Stimulated activated CD8-positive, alpha-beta memory T cell treated with anti-CD3 and anti-CD28 coated beads, Interleukin-15, amount 100 ng/mL, for 1 hour (primary cell): Measurements from ENCODE around the gene PYGL.
"Not testable (repeated sequence)": the region's sequence is repeated elsewhere in the genome, so short reads cannot be mapped to it uniquely, and the experiment has no call there.

Source experiments
- DNase-seq: peaks from one replicate; pipeline ENCODE4 v3.0.0-alpha.2; 2020; ENCODE audit warnings: low read depth

The PYGL gene

DNA sequence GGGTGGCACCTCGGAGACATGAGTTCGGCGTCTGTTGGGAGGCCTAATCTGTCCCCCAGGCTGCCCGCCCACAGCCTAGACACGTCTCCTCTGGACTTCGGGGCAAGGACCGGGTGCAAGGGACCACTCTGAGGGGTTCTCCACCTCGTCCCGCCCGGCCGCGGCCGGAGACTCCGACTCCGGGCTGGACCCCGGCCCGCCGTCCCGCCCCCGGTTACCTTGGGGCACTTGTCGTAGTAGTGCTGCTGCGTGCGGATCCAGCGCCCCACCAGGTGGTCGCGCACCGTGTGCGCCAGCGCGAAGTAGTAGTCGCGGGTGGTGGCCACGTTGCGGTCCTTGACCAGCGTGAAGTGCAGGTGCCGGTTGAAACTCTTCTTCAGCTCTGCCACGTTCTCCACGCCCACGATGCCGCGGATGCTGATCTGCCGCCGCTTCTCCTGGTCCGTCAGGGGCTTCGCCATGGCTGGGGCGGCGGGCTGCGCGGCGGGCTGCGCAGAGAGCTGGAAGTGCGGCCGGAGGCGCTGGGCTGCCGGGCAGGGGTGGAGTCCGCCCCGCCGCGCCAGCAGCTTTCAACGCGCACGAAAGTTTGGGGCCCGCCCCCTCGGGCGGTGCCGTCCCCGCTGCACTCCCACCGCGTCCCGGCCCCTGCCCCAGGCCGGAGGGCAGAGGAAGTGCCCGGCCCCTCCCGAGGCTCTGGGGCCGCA, at the start of gene PYGL:
TSS of gene PYGL (minus strand) at position 541 of the 704 bp plus-strand sequence. CDS start at position 461, 80 bp downstream.
- DNase-seq: no peak

GRCh38 chr14:50985859-50986331, 41.6 kb upstream of the PYGL start:
- DNase-seq: no peak

DNA sequence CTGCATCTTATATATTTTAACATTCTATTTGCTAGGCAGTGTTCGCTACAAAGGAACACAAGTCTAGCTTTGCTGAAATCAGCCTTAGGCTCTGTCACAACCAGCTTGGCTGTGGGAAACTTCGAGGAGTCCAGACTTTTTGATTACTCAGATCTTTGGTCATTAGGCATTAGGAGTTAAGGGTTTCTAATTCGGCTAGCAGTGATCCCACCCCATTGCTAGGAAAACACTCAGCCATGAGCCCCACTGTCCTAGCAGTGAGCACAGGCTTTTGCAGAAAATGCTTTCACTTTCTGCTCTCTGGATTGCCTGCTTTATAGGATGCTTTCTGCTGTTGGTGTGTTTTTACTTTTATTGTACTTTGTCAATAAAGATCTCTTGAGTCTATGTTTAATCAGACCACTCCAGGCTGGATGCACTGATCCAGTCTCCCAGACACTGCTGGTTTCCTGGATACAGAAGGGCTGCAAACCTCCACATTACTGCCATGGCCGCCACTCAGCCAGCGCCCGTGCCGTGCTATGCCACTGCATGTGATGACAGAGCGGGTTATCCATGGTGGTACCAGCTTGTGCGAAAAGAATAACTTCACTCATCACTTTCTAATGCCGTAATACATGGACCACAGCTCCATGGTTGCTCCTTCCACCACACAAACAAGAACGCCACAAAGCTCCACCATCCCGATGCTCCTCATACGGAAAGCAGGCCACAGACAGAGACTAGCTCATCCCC, 41.0 kb upstream of the PYGL start:
- no peak for DNase-seq

- DNase-seq: no peak
Observed at GRCh38 chr14:50984036-50984710, 39.9 kb upstream of the PYGL start.

GRCh38 chr14:50979941-50980850, 35.9 kb upstream of the PYGL start:
- DNase-seq: no peak

DNA sequence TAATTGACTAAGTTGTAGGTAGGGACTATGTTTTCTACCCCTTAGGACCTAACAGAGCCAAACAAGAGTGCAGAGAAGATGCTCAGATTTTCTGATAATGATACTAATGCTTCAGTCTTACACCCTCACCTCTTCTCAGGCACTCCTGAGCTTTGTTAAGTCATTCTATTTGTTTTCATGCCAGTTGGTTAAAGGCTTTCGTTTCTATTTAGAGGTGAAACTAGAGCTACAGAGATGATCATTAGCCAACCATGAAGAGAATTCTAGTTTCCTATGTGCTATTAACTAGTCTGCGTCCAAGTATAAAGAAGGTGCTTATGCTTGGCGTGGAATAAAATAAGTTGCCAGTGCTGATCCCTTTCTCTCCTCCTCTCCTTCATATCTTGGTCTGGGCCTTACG, 34.6 kb upstream of the PYGL start:
- no peak for DNase-seq

- DNase-seq: no peak
Observed at GRCh38 chr14:50978529-50978871, 34.2 kb upstream of the PYGL start.

DNA sequence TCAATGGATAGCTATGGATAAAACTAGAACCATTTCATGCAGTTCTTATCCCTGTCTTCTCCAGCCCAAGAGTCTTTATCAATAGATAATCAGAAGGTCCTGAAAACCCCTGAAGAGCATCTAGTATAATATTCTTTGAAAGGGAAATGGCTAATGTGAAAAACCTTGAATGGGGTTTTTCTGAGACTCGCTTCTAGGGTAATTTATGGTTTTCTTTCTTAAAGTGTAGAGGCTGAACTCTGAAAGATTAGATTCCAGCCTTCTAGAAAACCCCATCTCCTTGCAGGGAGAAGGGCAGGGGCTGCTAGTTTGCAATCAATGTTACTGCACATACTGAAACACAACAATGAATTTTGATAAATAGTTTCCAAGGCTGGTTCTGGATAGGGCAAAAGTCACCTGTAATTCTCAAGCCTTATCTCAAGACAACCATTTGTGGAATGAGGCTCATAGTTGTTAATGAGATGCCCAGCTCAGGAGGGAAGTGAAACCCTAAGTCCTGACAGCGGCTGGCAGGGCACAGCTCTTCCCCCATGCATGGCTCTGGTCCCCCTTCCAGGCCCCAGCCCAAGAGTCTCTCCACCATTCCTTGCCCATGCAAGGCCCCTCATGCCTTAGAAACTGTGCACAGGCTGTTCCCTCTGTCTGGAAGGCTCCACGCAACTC, 33.7 kb upstream of the PYGL start:
- no peak for DNase-seq

GRCh38 chr14:50974118-50974517, 29.8 kb upstream of the PYGL start:
- DNase-seq: no peak

DNA sequence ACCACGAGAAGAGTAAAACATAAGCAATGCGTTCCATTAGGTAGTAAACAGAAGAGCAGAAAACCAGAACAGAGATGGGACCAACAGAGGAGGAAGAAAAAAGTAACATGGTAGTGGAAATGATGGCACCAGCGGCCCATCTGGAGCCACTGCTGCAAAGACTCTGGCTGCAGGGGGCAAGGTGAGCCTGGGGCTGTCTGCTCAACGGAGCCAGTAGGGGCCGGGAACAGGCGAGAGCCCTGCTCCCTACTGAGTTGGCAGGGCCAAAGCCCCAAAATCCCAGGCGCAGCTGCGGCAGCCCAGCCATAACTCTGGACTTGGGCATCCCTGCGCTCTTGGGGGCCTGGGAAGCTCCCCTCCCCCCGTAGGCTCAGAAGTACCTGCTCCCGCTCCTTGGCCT, 28.5 kb upstream of the PYGL start:
- no peak for DNase-seq

- DNase-seq: no peak
Observed at GRCh38 chr14:50970886-50971781, 26.9 kb upstream of the PYGL start.

DNA sequence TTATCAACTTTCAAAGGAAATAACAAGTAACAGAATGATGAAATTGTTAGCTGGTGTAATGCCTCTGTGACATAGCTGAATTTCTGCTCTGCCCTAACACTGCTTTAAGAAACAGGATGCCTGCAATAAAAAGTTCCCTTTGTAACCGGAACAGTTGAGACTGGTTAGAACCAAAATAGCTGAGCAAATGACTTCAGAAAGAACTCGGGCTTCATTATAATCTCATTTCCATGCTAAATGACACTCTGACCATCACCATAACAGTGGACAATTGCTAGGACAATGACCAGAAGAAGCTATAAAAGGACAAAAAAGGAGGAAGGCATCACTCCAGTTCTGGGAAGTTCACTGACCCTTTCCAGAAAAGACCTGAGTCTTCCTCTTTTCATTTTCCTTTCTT, 23.5 kb upstream of the PYGL start:
- DNase-seq: no peak

GRCh38 chr14:50967103-50967502, 22.8 kb upstream of the PYGL start:
- no peak for DNase-seq

DNA sequence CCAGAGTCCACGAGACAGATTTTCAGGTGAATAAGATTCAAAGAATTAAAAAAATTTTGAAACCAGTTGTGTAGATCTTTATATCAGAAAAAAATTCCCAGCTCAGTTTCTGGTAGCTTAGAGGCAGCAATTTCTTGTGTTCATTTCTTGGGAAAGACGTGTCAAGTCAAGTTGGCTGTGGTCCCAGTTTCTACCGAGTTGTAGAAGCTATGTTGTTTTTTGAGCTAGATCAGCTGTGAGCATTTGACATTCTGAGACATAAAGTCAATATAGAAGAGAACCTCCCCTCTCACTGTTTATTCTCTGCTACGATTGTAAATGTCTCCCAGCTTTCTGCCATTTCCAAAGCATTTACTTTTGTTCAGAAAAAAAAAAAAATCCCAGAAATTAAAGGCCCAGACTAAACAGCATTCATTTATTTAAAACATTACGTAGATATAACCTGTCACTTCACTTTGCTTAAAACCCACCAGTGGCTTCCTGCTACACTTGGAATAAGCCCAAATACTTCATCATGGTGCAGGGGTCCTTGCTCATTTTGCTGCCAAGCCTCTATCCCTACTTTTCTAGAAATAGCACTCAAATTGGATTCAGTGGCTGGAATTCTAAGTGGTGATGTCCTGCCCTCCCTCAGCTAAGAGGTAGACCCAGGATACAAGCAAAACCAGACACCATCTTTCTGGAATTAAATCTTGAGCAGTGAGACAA, 20.6 kb upstream of the PYGL start:
- DNase-seq: no peak

DNA sequence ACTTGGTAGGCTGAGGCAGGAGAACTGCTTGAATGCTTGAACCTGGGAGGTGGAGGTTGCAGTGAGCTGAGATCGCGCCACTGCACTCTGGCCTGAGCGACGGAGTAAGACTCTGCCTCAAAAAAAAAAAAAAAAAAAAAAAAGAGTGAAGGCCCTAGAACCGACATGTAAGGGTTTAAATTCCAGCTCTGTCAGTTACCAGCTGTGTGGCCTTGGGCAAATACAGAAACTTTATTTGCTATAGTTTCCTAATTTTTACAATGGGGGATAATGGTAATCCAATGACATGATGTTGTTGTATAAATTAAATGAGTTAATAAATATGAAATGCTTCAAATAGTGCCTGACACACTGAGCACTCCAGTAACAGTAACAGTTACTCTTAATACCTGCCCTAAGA, 19.6 kb upstream of the PYGL start:
- DNase-seq: no peak

DNA sequence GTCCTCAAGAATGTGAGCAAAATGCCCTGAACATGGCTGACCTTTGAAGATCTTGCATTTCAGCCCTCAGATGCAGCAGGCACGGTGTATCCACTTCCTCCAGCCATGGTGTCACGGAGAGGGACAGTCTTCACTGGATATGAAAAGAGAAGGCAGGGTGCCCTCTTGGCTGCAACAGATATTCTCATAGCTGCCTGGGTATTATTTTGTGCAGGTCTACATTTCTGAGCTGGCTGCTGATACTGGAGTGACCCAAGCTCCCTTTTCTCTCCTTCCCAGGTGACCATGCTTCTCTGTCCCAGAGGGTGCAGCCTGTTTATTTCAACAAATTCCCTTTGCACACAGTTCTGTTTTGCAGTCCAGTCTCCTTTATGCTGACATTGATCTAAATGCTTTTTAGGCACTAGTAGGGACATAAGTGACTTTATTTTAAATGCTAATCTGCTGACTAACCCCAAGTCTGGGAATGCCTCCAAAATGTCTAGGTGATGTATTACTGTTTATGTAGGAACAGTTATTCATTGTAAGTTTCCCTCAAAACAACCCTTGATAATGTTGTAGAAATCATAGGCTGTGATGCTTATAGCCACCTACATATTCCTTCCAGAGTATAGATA, 17.4 kb upstream of the PYGL start:
- no peak for DNase-seq

- no peak for DNase-seq
Observed at GRCh38 chr14:50957296-50957695, 13.0 kb upstream of the PYGL start.

DNA sequence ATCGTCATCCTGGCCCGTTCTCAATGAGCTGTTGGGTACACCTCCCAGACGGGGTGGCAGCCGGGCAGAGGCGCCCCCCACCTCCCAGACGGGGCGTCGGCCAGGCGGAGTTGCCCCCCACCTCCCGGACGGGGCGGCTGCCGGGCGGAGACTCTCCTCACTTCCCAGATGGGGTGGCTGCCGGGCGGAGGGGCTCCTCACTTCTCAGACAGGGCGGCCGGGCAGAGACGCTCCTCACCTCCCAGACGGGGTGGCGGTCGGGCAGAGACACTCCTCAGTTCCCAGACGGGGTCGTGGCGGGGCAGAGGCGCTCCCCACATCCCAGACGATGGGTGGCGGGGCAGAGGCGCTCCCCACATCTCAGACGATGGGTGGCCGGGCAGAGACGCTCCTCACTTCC, 12.1 kb upstream of the PYGL start:
- DNase-seq: not testable (repeated sequence)

- no peak for DNase-seq
Observed at GRCh38 chr14:50955373-50956043, 11.2 kb upstream of the PYGL start.
